Astrocyte (in vitro differentiated cells and primary cell): ENCODE data around the gene COL9A3.

Source experiments
- CTCF ChIP-seq: IDR thresholded peaks from 2 replicates; pipeline ENCODE4 v1.5.1; 2011; ENCODE audit warnings: low read depth, mild to moderate bottlenecking, inconsistent platforms, low read length, moderate library complexity; ENCODE audit not compliant: insufficient read depth
- EZH2 ChIP-seq: IDR thresholded peaks from 2 replicates; pipeline ENCODE4 v1.6.1; 2012; ENCODE audit warnings: mild to moderate bottlenecking, low read length, inconsistent platforms; ENCODE audit not compliant: insufficient read depth

- TF ChIP-seq CTCF = no peak
- TF ChIP-seq EZH2 = no peak
Observed at GRCh38 chr20:62778058-62778457, 38.8 kb upstream of the COL9A3 start.
